ENCODE data around the gene SSR2.

DNA sequence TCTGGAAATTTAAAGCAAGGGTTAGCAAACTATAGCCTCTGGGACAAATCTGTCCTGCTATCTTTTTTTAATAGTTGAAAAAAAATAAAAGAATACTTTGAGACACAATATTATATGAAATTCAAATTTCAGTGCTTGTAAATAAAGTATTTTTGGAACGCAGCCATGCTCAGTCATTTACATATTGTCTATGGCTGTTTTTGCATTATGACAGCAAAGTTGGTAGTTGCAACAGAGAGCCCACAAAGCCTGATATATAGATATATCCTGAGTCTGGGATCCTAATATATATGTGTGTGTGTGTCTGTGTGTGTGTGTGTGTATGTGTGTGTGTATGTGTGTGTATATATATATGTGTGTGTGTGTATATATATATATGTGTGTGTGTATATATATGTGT lies 20.8 kb downstream of the SSR2 start:
- TF ChIP-seq JUND (IDR thresholded peaks at IDR 0.05) (no peak), NR2F2 (IDR thresholded peaks at IDR 0.05) (no peak), SP1 (IDR thresholded peaks at IDR 0.05) (no peak), RXRA (IDR thresholded peaks at IDR 0.05) (no peak), RAD21 (IDR thresholded peaks at IDR 0.05) (no peak), YY1 (IDR thresholded peaks at IDR 0.05) (no peak)
- TF ChIP-seq, protein P1, sequence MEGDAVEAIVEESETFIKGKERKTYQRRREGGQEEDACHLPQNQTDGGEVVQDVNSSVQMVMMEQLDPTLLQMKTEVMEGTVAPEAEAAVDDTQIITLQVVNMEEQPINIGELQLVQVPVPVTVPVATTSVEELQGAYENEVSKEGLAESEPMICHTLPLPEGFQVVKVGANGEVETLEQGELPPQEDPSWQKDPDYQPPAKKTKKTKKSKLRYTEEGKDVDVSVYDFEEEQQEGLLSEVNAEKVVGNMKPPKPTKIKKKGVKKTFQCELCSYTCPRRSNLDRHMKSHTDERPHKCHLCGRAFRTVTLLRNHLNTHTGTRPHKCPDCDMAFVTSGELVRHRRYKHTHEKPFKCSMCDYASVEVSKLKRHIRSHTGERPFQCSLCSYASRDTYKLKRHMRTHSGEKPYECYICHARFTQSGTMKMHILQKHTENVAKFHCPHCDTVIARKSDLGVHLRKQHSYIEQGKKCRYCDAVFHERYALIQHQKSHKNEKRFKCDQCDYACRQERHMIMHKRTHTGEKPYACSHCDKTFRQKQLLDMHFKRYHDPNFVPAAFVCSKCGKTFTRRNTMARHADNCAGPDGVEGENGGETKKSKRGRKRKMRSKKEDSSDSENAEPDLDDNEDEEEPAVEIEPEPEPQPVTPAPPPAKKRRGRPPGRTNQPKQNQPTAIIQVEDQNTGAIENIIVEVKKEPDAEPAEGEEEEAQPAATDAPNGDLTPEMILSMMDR (IDR thresholded peaks at IDR 0.05; ENCODE audit: low read depth, low read length, missing input control): no peak
- TF ChIP-seq, protein P2, sequence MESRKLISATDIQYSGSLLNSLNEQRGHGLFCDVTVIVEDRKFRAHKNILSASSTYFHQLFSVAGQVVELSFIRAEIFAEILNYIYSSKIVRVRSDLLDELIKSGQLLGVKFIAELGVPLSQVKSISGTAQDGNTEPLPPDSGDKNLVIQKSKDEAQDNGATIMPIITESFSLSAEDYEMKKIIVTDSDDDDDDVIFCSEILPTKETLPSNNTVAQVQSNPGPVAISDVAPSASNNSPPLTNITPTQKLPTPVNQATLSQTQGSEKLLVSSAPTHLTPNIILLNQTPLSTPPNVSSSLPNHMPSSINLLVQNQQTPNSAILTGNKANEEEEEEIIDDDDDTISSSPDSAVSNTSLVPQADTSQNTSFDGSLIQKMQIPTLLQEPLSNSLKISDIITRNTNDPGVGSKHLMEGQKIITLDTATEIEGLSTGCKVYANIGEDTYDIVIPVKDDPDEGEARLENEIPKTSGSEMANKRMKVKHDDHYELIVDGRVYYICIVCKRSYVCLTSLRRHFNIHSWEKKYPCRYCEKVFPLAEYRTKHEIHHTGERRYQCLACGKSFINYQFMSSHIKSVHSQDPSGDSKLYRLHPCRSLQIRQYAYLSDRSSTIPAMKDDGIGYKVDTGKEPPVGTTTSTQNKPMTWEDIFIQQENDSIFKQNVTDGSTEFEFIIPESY (IDR thresholded peaks at IDR 0.05): no peak
- TF ChIP-seq, protein P3, sequence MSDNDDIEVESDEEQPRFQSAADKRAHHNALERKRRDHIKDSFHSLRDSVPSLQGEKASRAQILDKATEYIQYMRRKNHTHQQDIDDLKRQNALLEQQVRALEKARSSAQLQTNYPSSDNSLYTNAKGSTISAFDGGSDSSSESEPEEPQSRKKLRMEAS (IDR thresholded peaks at IDR 0.05): no peak

Measured in liver (tissue), 3 donors.